Measurements from ENCODE around the gene TUBGCP4. TPM values are rescaled to one million over a fixed set of nuclear protein-coding genes. Genes with fewer than 3 reads are reported as not detected.

Gene TUBGCP4
- total RNA-seq, 1 experiment from 2014 or later, result 28.4 TPM

- peaks cover 11% of the 10 kb centered on the region for H3K36me3 Mint-ChIP-seq (ENCODE audit: insufficient read depth, unreplicated experiment)
- BruUV-seq (replicated peaks), result no TSS peak
- H3K4me1 Mint-ChIP-seq (ENCODE audit: low read depth, unreplicated experiment), result no peaks in the 10 kb centered on the region
- no peaks in the 10 kb centered on the region for H3K9me3 ChIP-seq
- intact Hi-C loops (cut with micrococcal nuclease; ENCODE audit: unreplicated experiment), result no loop called here
- no peak overlapping the region for H3K4me3 Mint-ChIP-seq (ENCODE audit: unreplicated experiment)
- H3K27me3 Mint-ChIP-seq (ENCODE audit: insufficient read depth, unreplicated experiment), result no peaks in the 10 kb centered on the region
- no peak for TF ChIP-seq CTCF (IDR thresholded peaks at IDR 0.05; ENCODE audit: insufficient read depth in 1 of 2, low read depth in 1 of 2, low read length in 1 of 2, severe bottlenecking in 1 of 2, unreplicated experiment in 1 of 2)
- ChIA-PET CTCF (no interaction called here), POLR2A (no interaction called here)
- H3K27ac Mint-ChIP-seq (ENCODE audit: unreplicated experiment), result no peak overlapping the region
- DNase-seq, result no peak
- no peaks in the 10 kb centered on the region for H3K9me3 Mint-ChIP-seq (ENCODE audit: unreplicated experiment)
- H3K36me3 ChIP-seq (ENCODE audit: control insufficient read depth, insufficient read depth, low read length), result no peaks in the 10 kb centered on the region; the same call in 1 of the 2 replicates
- no peaks in the 10 kb centered on the region for H3K4me1 ChIP-seq
- H3K27me3 ChIP-seq (replicated peaks; ENCODE audit: control insufficient read depth, insufficient read depth, low read length), result no peaks in the 10 kb centered on the region
- H3K4me3 ChIP-seq (ENCODE audit: low read depth, low read length), result no peak overlapping the region
Measured at GRCh38 chr15:43433165-43433564, 62.3 kb downstream of the TUBGCP4 start.

- no peak for DNase-seq
- Histone ChIP-seq H3K4me1 (no peaks in the 10 kb centered on the region), H3K36me3 (ENCODE audit: control insufficient read depth, insufficient read depth, low read length) (no peaks in the 10 kb centered on the region; the same call in 1 of the 2 replicates), H3K9me3 (no peaks in the 10 kb centered on the region), H3K27me3 (replicated peaks; ENCODE audit: control insufficient read depth, insufficient read depth, low read length) (no peaks in the 10 kb centered on the region), H3K4me3 (ENCODE audit: low read depth, low read length) (no peak overlapping the region)
- ChIA-PET POLR2A (no interaction called here), CTCF (interaction anchor here (0.6 kb wide), 1 partner anchor 19 kb away, joined by 4 read pairs; no protein-coding TSS in a partner anchor)
- H3K4me1 Mint-ChIP-seq (ENCODE audit: low read depth, unreplicated experiment), result no peaks in the 10 kb centered on the region
- BruUV-seq (replicated peaks), result no TSS peak
- intact Hi-C loops (cut with micrococcal nuclease; ENCODE audit: unreplicated experiment), result no loop called here
- no peak overlapping the region for H3K27ac Mint-ChIP-seq (ENCODE audit: unreplicated experiment)
- no peaks in the 10 kb centered on the region for H3K27me3 Mint-ChIP-seq (ENCODE audit: insufficient read depth, unreplicated experiment)
- peaks cover 11% of the 10 kb centered on the region for H3K36me3 Mint-ChIP-seq (ENCODE audit: insufficient read depth, unreplicated experiment)
- no peak for TF ChIP-seq CTCF (IDR thresholded peaks at IDR 0.05; ENCODE audit: insufficient read depth in 1 of 2, low read depth in 1 of 2, low read length in 1 of 2, severe bottlenecking in 1 of 2, unreplicated experiment in 1 of 2)
- H3K4me3 Mint-ChIP-seq (ENCODE audit: unreplicated experiment), result no peak overlapping the region
- H3K9me3 Mint-ChIP-seq (ENCODE audit: unreplicated experiment), result no peaks in the 10 kb centered on the region
Measured at GRCh38 chr15:43433661-43434303, 62.9 kb downstream of the TUBGCP4 start.

- H3K27ac Mint-ChIP-seq (ENCODE audit: unreplicated experiment), result no peak overlapping the region
- TF ChIP-seq CTCF (IDR thresholded peaks at IDR 0.05; ENCODE audit: insufficient read depth in 1 of 2, low read depth in 1 of 2, low read length in 1 of 2, severe bottlenecking in 1 of 2, unreplicated experiment in 1 of 2), result no peak
- Histone ChIP-seq H3K9me3 (no peaks in the 10 kb centered on the region), H3K36me3 (ENCODE audit: control insufficient read depth, insufficient read depth, low read length) (no peaks in the 10 kb centered on the region; the same call in 1 of the 2 replicates), H3K4me3 (ENCODE audit: low read depth, low read length) (no peak overlapping the region), H3K27me3 (replicated peaks; ENCODE audit: control insufficient read depth, insufficient read depth, low read length) (no peaks in the 10 kb centered on the region), H3K4me1 (no peaks in the 10 kb centered on the region)
- ChIA-PET POLR2A (no interaction called here), CTCF (interaction anchor here (0.6 kb wide), 1 partner anchor 20 kb away, joined by 4 read pairs; no protein-coding TSS in a partner anchor)
- no peaks in the 10 kb centered on the region for H3K4me1 Mint-ChIP-seq (ENCODE audit: low read depth, unreplicated experiment)
- DNase-seq, result no peak
- no peak overlapping the region for H3K4me3 Mint-ChIP-seq (ENCODE audit: unreplicated experiment)
- H3K9me3 Mint-ChIP-seq (ENCODE audit: unreplicated experiment), result no peaks in the 10 kb centered on the region
- intact Hi-C loops (cut with micrococcal nuclease; ENCODE audit: unreplicated experiment), result no loop called here
- no peaks in the 10 kb centered on the region for H3K27me3 Mint-ChIP-seq (ENCODE audit: insufficient read depth, unreplicated experiment)
- H3K36me3 Mint-ChIP-seq (ENCODE audit: insufficient read depth, unreplicated experiment), result peaks cover 8% of the 10 kb centered on the region
- no TSS peak for BruUV-seq (replicated peaks)
Measured at GRCh38 chr15:43434446-43434845, 63.5 kb downstream of the TUBGCP4 start.

Measured in Caco-2 (cell line).